B cell (primary cell): ENCODE data around the gene MCCD1. TPM values are rescaled to one million over a fixed set of nuclear protein-coding genes. Genes with fewer than 3 reads are reported as not detected.

ENCODE experiments used
- ATAC-seq: fragments of 200-7000 bp; cut with Tn5 transposase; one replicate; pipeline ENCODE4 v1.10.0; 2021; ENCODE audit warnings: low read depth, mild to moderate bottlenecking, moderate number of reproducible peaks, moderate library complexity
- CTCF ChIA-PET: fragments of 350-600 bp; sonication (Branson Sonifier 250); formaldehyde crosslinking; loops from one replicate; lab custom pipeline; 2021; ENCODE audit warnings: antibody characterized with exemption, inconsistent platforms; lab: Charles Lee
- POLR2A ChIA-PET: fragments of 350-600 bp; sonication (Branson Sonifier 250); formaldehyde crosslinking; loops from one replicate; lab custom pipeline; 2021; ENCODE audit warnings: antibody characterized with exemption; lab: Charles Lee
- DNase-seq: peaks from one replicate; pipeline ENCODE4 v3.0.0; 2013
- H2AFZ ChIP-seq: 2 replicates; pipeline ENCODE4 v1.6.1; 2012; ENCODE audit warnings: mild to moderate bottlenecking, low read depth, low read length; ENCODE audit not compliant: insufficient read depth, poor library complexity, severe bottlenecking
- H3K27ac ChIP-seq, 2 donors: 1 replicate in 1 of 2; 2 replicates in 1 of 2; pipeline ENCODE4 v1.5.1; 2012 to 2013; ENCODE audit warnings: low read length in 2 of 2, mild to moderate bottlenecking in 2 of 2, moderate library complexity in 1 of 2
- H3K27me3 ChIP-seq, 4 experiments: fragments of 200-600 bp in 1 of 4; sonication (generic) in 1 of 4; replicated peaks in 1 of 4; 1 replicate in 2 of 4; 2 replicates in 2 of 4; pipeline versions ENCODE4 v1.6.1 to v1.7.0; 2013 to 2016; ENCODE audit warnings: low read length in 3 of 4, mild to moderate bottlenecking in 2 of 4, mixed read lengths in 1 of 4, moderate library complexity in 1 of 4; ENCODE audit not compliant: insufficient read depth in 4 of 4, control insufficient read depth in 3 of 4; ENCODE audit errors: control extremely low read depth in 1 of 4
- H3K36me3 ChIP-seq, 2 experiments: replicated peaks in 1 of 2; 1 replicate in 1 of 2; 2 replicates in 1 of 2; pipeline versions ENCODE4 v1.6.1 to v1.7.1; 2013; ENCODE audit warnings: low read length in 1 of 2; ENCODE audit not compliant: insufficient read depth in 2 of 2, control insufficient read depth in 1 of 2; ENCODE audit errors: control extremely low read depth in 1 of 2, extremely low read depth in 1 of 2
- H3K4me1 ChIP-seq, 2 donors: fragments of 200-600 bp in 1 of 2; sonication (generic) in 1 of 2; 1 replicate in 1 of 2; 2 replicates in 1 of 2; pipeline versions ENCODE4 v1.5.1 to v1.6.1; 2013 to 2017; ENCODE audit warnings: low read length in 2 of 2; ENCODE audit not compliant: control insufficient read depth in 2 of 2, insufficient read depth in 2 of 2
- H3K4me2 ChIP-seq: replicated peaks from 2 replicates; pipeline ENCODE3; 2012; ENCODE audit warnings: mild to moderate bottlenecking, low read depth, low read length; ENCODE audit not compliant: poor library complexity, severe bottlenecking
- H3K4me3 ChIP-seq, 5 experiments: fragments of 200-600 bp in 1 of 5; sonication (generic) in 1 of 5; 1 replicate in 3 of 5; 2 replicates in 2 of 5; pipeline versions ENCODE4 v1.5.1 to v1.7.0; 2011 to 2016; ENCODE audit warnings: low read length in 4 of 5, mild to moderate bottlenecking in 4 of 5, low read depth in 2 of 5, control low read depth in 1 of 5, moderate library complexity in 1 of 5; ENCODE audit not compliant: insufficient read depth in 1 of 5; ENCODE audit errors: control extremely low read depth in 1 of 5, extremely low read depth in 1 of 5
- H3K79me2 ChIP-seq: fragments of 200-600 bp; sonication (generic); one replicate; pipeline ENCODE4 v1.6.0; 2016; ENCODE audit warnings: low read length; ENCODE audit not compliant: control insufficient read depth, insufficient read depth
- H3K9ac ChIP-seq: fragments of 200-600 bp; sonication (generic); 2 replicates; pipeline ENCODE4 v1.6.1; 2017; ENCODE audit warnings: mild to moderate bottlenecking, low read length, moderate library complexity
- H3K9me3 ChIP-seq, 3 donors: one replicate each; pipeline versions ENCODE4 v1.6.1 to v1.7.1; 2013; ENCODE audit warnings: low read length in 2 of 3; ENCODE audit not compliant: control insufficient read depth in 2 of 3, insufficient read depth in 1 of 3; ENCODE audit errors: control extremely low read depth in 1 of 3
- H4K20me1 ChIP-seq: 2 replicates; pipeline ENCODE4 v1.6.0; 2012; ENCODE audit warnings: mild to moderate bottlenecking, low read length; ENCODE audit not compliant: insufficient read depth, control insufficient read depth, poor library complexity, severe bottlenecking
- H3K27ac Mint-ChIP-seq: one replicate; pipeline ENCODE4 v1.8.0; 2021; ENCODE audit warnings: mixed read lengths
- H3K27me3 Mint-ChIP-seq: one replicate; pipeline ENCODE4 v1.8.0; 2021; ENCODE audit warnings: mixed read lengths
- H3K4me1 Mint-ChIP-seq: one replicate; pipeline ENCODE4 v1.8.0; 2021; ENCODE audit warnings: mixed read lengths
- H3K4me3 Mint-ChIP-seq: one replicate; pipeline ENCODE4 v1.8.0; 2021; ENCODE audit warnings: mixed read lengths
- H3K9me3 Mint-ChIP-seq: one replicate; pipeline ENCODE4 v1.8.0; 2022; ENCODE audit warnings: mixed read lengths; ENCODE audit not compliant: insufficient read depth
- EZH2 ChIP-seq: IDR thresholded peaks from 2 replicates; pipeline ENCODE4 v1.6.1; 2012; ENCODE audit warnings: borderline replicate concordance, low read depth, mild to moderate bottlenecking, moderate library complexity, low read length; ENCODE audit not compliant: insufficient read depth, poor library complexity, severe bottlenecking
- WGBS: methylation state at CpG from one replicate; pipeline ENCODE4 v1.1.5; 2013; ENCODE audit warnings: missing lambda C conversion rate; ENCODE audit not compliant: insufficient coverage; 5-methylcytosine and 5-hydroxymethylcytosine counted together
- intact Hi-C: fragments of 100-400 bp; cut with micrococcal nuclease; formaldehyde crosslinking; loops from one replicate; pipeline ENCODE4 v1.10.0; 2022
- polyA plus RNA-seq: library from polyadenylated mRNA; depleted of rRNA; stranded (reverse); fragments of >200 nt; gene quantifications from 2 replicates; pipeline ENCODE4 v1.2.3, GENCODE V29; 2012
- total RNA-seq, 2 donors: library from RNA; stranded (reverse); fragments of 120-200 nt in 1 of 2; gene quantifications; 1 replicate in 1 of 2; 2 replicates in 1 of 2; pipeline versions ENCODE4 v1.2.3 to v1.2.4, GENCODE V29; 2013 to 2022
- TF ChIP-seq, protein P1 (sequence below): fragments of 200-600 bp; IDR thresholded peaks from one replicate; pipeline ENCODE4 v1.8.0; 2022; ENCODE audit warnings: antibody characterized with exemption, mild to moderate bottlenecking

Gene MCCD1
- total and polyA plus RNA-seq, 2 donors (not counting 1 experiment from before 2014, with no cell fraction given) = not detected

DNA sequence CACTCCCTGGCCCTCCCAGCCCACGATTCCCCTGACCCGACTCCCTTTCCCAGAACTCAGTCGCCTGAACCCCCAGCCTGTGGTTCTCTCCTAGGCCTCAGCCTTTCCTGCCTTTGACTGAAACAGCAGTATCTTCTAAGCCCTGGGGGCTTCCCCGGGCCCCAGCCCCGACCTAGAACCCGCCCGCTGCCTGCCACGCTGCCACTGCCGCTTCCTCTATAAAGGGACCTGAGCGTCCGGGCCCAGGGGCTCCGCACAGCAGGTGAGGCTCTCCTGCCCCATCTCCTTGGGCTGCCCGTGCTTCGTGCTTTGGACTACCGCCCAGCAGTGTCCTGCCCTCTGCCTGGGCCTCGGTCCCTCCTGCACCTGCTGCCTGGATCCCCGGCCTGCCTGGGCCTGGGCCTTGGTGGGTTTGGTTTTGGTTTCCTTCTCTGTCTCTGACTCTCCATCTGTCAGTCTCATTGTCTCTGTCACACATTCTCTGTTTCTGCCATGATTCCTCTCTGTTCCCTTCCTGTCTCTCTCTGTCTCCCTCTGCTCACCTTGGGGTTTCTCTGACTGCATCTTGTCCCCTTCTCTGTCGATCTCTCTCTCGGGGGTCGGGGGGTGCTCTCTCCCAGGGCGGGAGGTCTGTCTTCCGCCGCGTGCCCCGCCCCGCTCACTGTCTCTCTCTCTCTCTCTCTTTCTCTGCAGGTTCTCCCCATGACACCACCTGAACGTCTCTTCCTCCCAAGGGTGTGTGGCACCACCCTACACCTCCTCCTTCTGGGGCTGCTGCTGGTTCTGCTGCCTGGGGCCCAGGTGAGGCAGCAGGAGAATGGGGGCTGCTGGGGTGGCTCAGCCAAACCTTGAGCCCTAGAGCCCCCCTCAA, 43.5 kb downstream of the MCCD1 start, which contains the start of gene LTA:
TSS of gene LTA (plus strand) at position 249 of the 871 bp plus-strand sequence. CDS start at position 703, 454 bp downstream.
- H3K27ac Mint-ChIP-seq = peak within 1 kb of the TSS; percentile 93
- CTCF ChIA-PET = interaction anchor here (0.8 to 35.3 kb wide), 6 partner anchors 11 to 42 kb away, joined by 3 to 2241 read pairs (median 617); partner anchors contain the start of genes ATP6V1G2, LST1, LTA and LTB
- no peaks in the 10 kb centered on the region for H3K27me3 ChIP-seq
- peak within 1 kb of the TSS; percentile 74 for H3K9ac ChIP-seq
- peak within 1 kb of the TSS; percentile 89 for H3K4me3 Mint-ChIP-seq
- H3K27me3 Mint-ChIP-seq = no peaks in the 10 kb centered on the region
- H3K36me3 ChIP-seq = peaks cover 2 to 10% of the 10 kb centered on the region in 2 experiments
- ATAC-seq = peak; percentile 37
- no peak for TF ChIP-seq EZH2
- TF ChIP-seq, protein P1, sequence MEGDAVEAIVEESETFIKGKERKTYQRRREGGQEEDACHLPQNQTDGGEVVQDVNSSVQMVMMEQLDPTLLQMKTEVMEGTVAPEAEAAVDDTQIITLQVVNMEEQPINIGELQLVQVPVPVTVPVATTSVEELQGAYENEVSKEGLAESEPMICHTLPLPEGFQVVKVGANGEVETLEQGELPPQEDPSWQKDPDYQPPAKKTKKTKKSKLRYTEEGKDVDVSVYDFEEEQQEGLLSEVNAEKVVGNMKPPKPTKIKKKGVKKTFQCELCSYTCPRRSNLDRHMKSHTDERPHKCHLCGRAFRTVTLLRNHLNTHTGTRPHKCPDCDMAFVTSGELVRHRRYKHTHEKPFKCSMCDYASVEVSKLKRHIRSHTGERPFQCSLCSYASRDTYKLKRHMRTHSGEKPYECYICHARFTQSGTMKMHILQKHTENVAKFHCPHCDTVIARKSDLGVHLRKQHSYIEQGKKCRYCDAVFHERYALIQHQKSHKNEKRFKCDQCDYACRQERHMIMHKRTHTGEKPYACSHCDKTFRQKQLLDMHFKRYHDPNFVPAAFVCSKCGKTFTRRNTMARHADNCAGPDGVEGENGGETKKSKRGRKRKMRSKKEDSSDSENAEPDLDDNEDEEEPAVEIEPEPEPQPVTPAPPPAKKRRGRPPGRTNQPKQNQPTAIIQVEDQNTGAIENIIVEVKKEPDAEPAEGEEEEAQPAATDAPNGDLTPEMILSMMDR = no peak
- peaks cover 10% of the 10 kb centered on the region for H4K20me1 ChIP-seq
- intact Hi-C loops = loop anchor here (1.0 kb wide), 2 partner anchors 9 to 12 kb away; no protein-coding TSS in a partner anchor
- peaks cover 96% of the 10 kb centered on the region for H3K4me1 Mint-ChIP-seq
- POLR2A ChIA-PET = interaction anchor here (35.3 to 42.6 kb wide), 2 partner anchors 6 to 13 kb away, joined by 1450 read pairs; partner anchors contain the start of genes ATP6V1G2, LST1, LTA and LTB
- peak; percentile 87 for DNase-seq
- H2AFZ ChIP-seq = peak within 1 kb of the TSS; percentile 85
- H3K9me3 Mint-ChIP-seq = no peaks in the 10 kb centered on the region
- H3K27ac ChIP-seq = peak within 1 kb of the TSS; percentile 80 to 89
- peaks cover 82 to 98% of the 10 kb centered on the region in 2 donors for H3K4me1 ChIP-seq
- no peaks in the 10 kb centered on the region for H3K9me3 ChIP-seq
- peak within 1 kb of the TSS; percentile 50 to 68 (median 60) for H3K4me3 ChIP-seq
- H3K4me2 ChIP-seq = peak within 1 kb of the TSS; percentile 88
- WGBS = under 1% methylated on average over 19 of the region's 27 CpGs
- peaks cover 95% of the 10 kb centered on the region for H3K79me2 ChIP-seq
